ENCODE data around the gene TRPC3.
"Not testable (repeated sequence)": the region's sequence is repeated elsewhere in the genome, so short reads cannot be mapped to it uniquely, and the experiment has no call there.

The TRPC3 gene

DNA sequence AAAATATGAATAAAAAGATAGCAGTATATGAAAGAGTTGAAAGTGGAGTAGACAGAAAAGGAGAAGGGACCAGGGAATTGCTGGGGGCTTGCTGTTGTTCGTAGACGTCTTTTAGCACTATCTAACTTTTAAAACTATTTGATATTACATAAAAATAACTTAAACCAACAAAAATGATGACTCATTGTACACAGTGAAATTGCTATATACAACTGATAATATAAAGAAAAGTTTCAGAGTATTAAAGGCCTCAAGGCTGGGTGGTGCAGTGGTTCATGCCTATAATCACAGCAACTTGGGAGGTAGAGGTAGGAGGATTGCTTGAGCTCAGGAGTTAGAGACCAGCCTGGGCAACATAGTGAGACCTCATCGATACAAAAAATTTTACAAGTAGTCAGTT lies 5.2 kb downstream of the TRPC3 start:
- no peaks in the 10 kb centered on the region for H3K9me3 ChIP-seq (ENCODE audit: control insufficient read depth, insufficient read depth, low read depth, low read length)
- H3K27ac ChIP-seq (ENCODE audit: low read depth, low read length): no peak overlapping the region
- H3K4me1 ChIP-seq (ENCODE audit: control insufficient read depth, insufficient read depth, low read length): no peaks in the 10 kb centered on the region
- no peak overlapping the region for H3K9ac ChIP-seq (ENCODE audit: low read length)
- H3K27me3 ChIP-seq (ENCODE audit: control insufficient read depth, insufficient read depth, low read length): peaks cover 56% of the 10 kb centered on the region
- no peak overlapping the region for H3K4me3 ChIP-seq (ENCODE audit: low read depth, low read length)
- H3K36me3 ChIP-seq (ENCODE audit: control insufficient read depth, insufficient read depth, low read length): no peaks in the 10 kb centered on the region

DNA sequence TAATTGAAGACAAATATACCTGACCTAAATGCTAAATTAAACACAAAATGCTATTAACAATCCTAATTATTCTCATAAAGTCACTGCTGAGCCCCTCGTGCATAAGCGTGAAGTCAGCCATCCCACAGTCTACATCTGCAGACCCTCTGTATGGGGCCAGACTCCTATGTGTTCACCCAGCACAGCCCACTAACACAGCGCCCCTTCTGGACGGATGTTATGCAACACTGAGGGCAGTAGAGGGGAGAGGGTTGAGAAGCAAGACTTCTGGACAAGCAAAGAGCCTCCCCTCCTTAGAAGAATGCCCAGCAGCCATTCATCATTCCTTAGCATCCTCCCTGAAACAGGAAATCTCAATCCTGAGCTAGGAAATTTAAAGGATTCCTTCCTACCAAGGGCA lies 7.9 kb downstream of the TRPC3 start:
- Histone ChIP-seq H3K27me3 (ENCODE audit: control insufficient read depth, insufficient read depth, low read length) (peaks cover 29% of the 10 kb centered on the region), H3K9me3 (ENCODE audit: control insufficient read depth, insufficient read depth, low read depth, low read length) (no peaks in the 10 kb centered on the region), H3K27ac (ENCODE audit: low read depth, low read length) (no peak overlapping the region), H3K36me3 (ENCODE audit: control insufficient read depth, insufficient read depth, low read length) (no peaks in the 10 kb centered on the region), H3K9ac (ENCODE audit: low read length) (no peak overlapping the region), H3K4me1 (ENCODE audit: control insufficient read depth, insufficient read depth, low read length) (peaks cover 5% of the 10 kb centered on the region; the same call in 1 of the 2 replicates), H3K4me3 (ENCODE audit: low read depth, low read length) (no peak overlapping the region)

DNA sequence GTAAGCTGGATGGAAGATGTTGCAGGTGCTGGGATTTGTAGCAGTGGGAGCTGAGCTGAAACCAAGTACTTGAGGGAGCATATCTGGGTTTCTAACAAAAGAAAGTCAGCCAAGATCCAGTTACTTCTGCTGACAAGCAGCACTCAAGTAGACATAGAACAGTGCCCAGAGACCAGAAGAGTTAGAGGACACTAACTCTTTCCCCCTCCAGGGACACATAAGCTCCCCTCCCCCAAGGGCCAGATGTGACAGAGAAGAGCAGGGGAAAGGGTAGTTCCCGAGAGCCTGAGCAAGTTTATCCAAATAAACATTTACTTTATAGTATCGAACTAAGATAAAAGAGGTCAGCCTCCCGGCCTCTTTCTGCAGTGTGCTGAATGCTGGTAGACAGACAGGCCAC lies 12.2 kb downstream of the TRPC3 start:
- Histone ChIP-seq H3K9ac (ENCODE audit: low read length) (no peak overlapping the region), H3K4me1 (ENCODE audit: control insufficient read depth, insufficient read depth, low read length) (peaks cover 5% of the 10 kb centered on the region; the same call in 1 of the 2 replicates), H3K9me3 (ENCODE audit: control insufficient read depth, insufficient read depth, low read depth, low read length) (no peaks in the 10 kb centered on the region), H3K36me3 (ENCODE audit: control insufficient read depth, insufficient read depth, low read length) (no peaks in the 10 kb centered on the region), H3K27ac (ENCODE audit: low read depth, low read length) (no peak overlapping the region), H3K4me3 (ENCODE audit: low read depth, low read length) (no peak overlapping the region), H3K27me3 (ENCODE audit: control insufficient read depth, insufficient read depth, low read length) (no peaks in the 10 kb centered on the region)

DNA sequence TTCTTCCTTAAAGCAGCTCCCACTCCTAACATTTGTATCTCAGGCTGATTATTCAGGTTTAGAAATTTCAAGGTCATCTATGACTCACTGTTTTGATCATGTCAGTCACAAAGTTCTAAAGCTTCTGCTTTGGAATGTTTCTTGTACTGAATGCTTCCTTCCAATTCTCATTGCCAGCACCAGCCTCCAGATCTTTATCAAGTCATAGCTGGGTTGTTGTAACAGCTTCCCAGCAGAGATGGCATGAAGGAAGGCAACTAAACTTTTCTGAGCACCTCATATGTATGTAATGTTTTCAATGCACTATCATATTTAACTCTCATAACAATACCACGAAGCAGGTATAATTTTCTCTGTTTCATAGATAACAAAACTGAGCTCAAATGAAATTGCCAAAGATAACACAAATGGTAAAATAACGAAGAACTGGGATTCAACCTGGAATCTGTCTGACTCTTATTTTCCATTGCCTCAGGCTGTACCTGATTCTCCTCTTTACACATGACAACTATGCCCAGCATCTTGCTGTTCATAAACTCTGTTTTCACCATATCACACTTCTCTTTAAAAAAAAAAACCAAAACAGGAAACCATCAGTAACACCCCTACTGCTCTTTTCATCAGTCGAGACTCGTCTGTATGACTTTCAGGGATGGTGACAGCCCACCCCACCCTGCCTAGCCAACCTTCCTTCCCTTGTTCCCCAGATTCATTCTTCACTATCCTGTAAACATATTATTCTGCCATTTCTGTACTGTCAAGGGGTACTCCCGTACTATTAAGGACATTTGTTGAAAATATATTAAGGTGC lies 13.4 kb downstream of the TRPC3 start:
- H3K9me3 ChIP-seq (ENCODE audit: control insufficient read depth, insufficient read depth, low read depth, low read length): no peaks in the 10 kb centered on the region
- H3K4me1 ChIP-seq (ENCODE audit: control insufficient read depth, insufficient read depth, low read length): peaks cover 5% of the 10 kb centered on the region; the same call in 1 of the 2 replicates
- H3K27me3 ChIP-seq (ENCODE audit: control insufficient read depth, insufficient read depth, low read length): no peaks in the 10 kb centered on the region
- H3K36me3 ChIP-seq (ENCODE audit: control insufficient read depth, insufficient read depth, low read length): no peaks in the 10 kb centered on the region
- no peak overlapping the region for H3K27ac ChIP-seq (ENCODE audit: low read depth, low read length)
- no peak overlapping the region for H3K4me3 ChIP-seq (ENCODE audit: low read depth, low read length)
- H3K9ac ChIP-seq (ENCODE audit: low read length): no peak overlapping the region

DNA sequence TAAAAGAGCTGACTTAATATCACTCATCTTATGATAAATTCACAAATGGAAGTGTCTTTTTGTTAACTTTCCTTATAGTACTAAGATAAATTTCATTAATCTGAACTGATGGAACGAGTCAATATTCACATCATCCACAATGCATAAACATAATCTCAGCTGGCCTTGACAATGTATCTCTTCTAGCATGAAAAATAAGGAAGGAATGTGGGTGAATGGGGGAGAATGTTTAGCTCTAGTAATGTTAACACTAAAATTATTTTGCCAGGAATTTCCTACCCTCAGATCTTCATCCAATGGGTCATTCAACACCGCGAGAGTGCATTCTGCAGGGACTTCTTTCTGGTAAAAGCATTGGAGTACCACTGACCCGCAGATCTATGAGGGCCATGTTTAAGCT lies 15.8 kb downstream of the TRPC3 start:
- H3K9ac ChIP-seq (ENCODE audit: low read length): no peak overlapping the region
- no peak overlapping the region for H3K4me3 ChIP-seq (ENCODE audit: low read depth, low read length)
- no peaks in the 10 kb centered on the region for H3K9me3 ChIP-seq (ENCODE audit: control insufficient read depth, insufficient read depth, low read depth, low read length)

DNA sequence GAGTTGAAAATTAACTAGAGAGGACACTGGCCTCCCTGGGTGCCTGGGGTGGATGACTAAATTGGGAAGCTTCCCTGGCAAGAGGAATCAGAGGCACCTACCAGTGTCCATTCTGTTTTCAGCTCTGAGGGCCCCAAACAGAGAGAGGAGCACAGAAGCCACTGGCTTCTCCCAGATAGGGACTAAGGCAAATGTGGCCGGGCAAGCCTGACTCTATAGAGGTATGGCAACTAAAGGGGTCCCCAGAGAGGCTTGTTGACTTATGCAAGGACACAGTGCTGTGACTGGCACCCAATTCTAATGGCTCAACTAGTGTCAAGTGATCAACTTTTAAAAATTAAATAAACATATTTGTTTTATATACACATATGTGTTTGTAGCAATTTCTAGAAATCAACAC lies 17.2 kb downstream of the TRPC3 start:
- Histone ChIP-seq H3K27ac (ENCODE audit: low read depth, low read length) (no peak overlapping the region), H3K27me3 (ENCODE audit: control insufficient read depth, insufficient read depth, low read length) (no peaks in the 10 kb centered on the region), H3K36me3 (ENCODE audit: control insufficient read depth, insufficient read depth, low read length) (no peaks in the 10 kb centered on the region), H3K4me3 (ENCODE audit: low read depth, low read length) (no peak overlapping the region), H3K9ac (ENCODE audit: low read length) (no peak overlapping the region), H3K4me1 (ENCODE audit: control insufficient read depth, insufficient read depth, low read length) (peaks cover 3% of the 10 kb centered on the region; the same call in 1 of the 2 replicates), H3K9me3 (ENCODE audit: control insufficient read depth, insufficient read depth, low read depth, low read length) (no peaks in the 10 kb centered on the region)

More for the DNA sequence above, 15.8 kb downstream of the TRPC3 start:
- Histone ChIP-seq H3K27me3 (ENCODE audit: control insufficient read depth, insufficient read depth, low read length) (no peaks in the 10 kb centered on the region), H3K4me1 (ENCODE audit: control insufficient read depth, insufficient read depth, low read length) (peaks cover 5% of the 10 kb centered on the region; the same call in 1 of the 2 replicates), H3K27ac (ENCODE audit: low read depth, low read length) (no peak overlapping the region), H3K36me3 (ENCODE audit: control insufficient read depth, insufficient read depth, low read length) (no peaks in the 10 kb centered on the region)

DNA sequence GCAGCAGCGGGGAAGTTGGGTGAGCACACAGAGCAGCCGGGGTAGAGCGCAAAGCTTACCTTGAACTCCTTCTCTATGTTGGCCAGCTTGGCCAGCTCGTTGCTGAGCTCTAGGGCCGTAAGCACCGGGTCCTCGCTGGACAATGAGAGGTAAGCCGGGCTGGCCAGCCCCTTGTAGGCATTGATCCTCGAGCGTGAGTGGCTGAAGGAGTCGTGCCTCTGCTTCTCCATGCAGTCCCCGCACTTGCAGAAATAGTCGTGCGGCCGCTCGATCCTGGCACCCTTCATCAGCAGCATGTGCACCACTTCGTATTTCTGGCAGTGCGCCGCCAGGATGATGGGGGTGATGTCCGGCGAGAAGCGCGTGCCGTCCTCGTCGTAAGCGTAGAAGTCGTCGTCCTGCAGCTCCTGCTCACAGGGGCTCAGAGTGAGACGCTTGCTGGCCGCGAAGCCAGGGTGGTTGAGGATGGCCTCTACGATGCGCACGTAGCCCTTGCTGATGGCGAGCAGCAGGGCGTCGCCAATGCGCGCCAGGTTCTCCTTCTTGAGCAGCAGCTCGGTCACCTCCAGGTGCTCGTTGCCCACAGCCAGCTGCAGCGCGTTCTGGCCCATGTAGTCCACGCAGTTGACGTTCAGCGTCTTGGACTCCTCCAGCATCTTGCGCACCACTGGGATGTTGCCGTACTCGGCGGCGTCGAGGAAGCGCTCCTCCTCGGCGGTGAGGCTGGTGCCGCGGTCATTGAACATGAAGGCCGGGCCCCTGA lies 19.5 kb downstream of the TRPC3 start:
- H3K9me3 ChIP-seq (ENCODE audit: control insufficient read depth, insufficient read depth, low read depth, low read length): no peaks in the 10 kb centered on the region
- no peaks in the 10 kb centered on the region for H3K4me1 ChIP-seq (ENCODE audit: control insufficient read depth, insufficient read depth, low read length)

DNA sequence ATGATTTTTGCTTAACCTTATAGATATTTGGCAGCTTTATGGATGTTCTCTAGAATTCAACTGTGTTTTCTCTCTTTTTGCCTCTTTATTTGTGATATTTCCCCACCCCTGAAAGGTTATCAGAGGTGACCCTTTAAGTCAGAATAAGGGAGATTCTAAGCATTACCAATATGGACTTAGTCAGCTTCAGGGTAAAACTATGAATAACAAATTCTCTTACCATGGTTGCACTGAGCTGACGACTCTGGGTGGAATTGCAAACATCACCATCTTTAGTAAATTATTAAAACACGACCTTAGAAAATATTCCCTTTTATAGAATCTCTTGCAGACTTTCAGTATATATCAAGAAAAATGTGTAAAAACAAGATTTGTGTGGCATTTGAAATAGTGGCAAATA lies 21.6 kb downstream of the TRPC3 start:
- H3K36me3 ChIP-seq (ENCODE audit: control insufficient read depth, insufficient read depth, low read length): no peaks in the 10 kb centered on the region
- H3K4me3 ChIP-seq (ENCODE audit: low read depth, low read length): no peak overlapping the region
- H3K9me3 ChIP-seq (ENCODE audit: control insufficient read depth, insufficient read depth, low read depth, low read length): no peaks in the 10 kb centered on the region
- H3K27ac ChIP-seq (ENCODE audit: low read depth, low read length): no peak overlapping the region
- H3K27me3 ChIP-seq (ENCODE audit: control insufficient read depth, insufficient read depth, low read length): no peaks in the 10 kb centered on the region
- no peaks in the 10 kb centered on the region for H3K4me1 ChIP-seq (ENCODE audit: control insufficient read depth, insufficient read depth, low read length)
- H3K9ac ChIP-seq (ENCODE audit: low read length): no peak overlapping the region

More for the DNA sequence above, 19.5 kb downstream of the TRPC3 start:
- H3K9ac ChIP-seq (ENCODE audit: low read length): no peak overlapping the region
- no peak overlapping the region for H3K4me3 ChIP-seq (ENCODE audit: low read depth, low read length)
- H3K27me3 ChIP-seq (ENCODE audit: control insufficient read depth, insufficient read depth, low read length): no peaks in the 10 kb centered on the region
- H3K27ac ChIP-seq (ENCODE audit: low read depth, low read length): no peak overlapping the region
- no peaks in the 10 kb centered on the region for H3K36me3 ChIP-seq (ENCODE audit: control insufficient read depth, insufficient read depth, low read length)

DNA sequence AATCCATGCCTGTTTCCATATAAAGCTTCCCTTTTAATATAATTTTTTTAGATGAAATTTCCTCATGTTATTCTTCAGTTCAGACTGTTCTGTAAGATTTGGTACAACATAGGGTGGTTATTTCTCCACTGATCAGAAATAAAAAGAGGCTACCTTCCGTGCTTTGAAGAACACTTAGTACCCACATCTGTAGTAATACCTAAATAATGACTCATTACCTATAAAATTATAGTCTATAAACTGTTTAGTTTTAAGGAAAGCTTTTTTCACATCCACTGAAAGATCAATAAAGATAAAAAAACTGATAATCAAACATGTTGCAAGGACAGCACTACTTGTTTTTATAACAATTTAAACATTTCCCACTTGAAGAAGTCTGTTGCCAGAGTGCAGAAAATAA lies 23.9 kb downstream of the TRPC3 start:
- H3K27ac ChIP-seq (ENCODE audit: low read depth, low read length): no peak overlapping the region
- H3K4me3 ChIP-seq (ENCODE audit: low read depth, low read length): no peak overlapping the region
- H3K9me3 ChIP-seq (ENCODE audit: control insufficient read depth, insufficient read depth, low read depth, low read length): no peaks in the 10 kb centered on the region
- no peaks in the 10 kb centered on the region for H3K27me3 ChIP-seq (ENCODE audit: control insufficient read depth, insufficient read depth, low read length)
- H3K36me3 ChIP-seq (ENCODE audit: control insufficient read depth, insufficient read depth, low read length): no peaks in the 10 kb centered on the region
- no peak overlapping the region for H3K9ac ChIP-seq (ENCODE audit: low read length)
- no peaks in the 10 kb centered on the region for H3K4me1 ChIP-seq (ENCODE audit: control insufficient read depth, insufficient read depth, low read length)

DNA sequence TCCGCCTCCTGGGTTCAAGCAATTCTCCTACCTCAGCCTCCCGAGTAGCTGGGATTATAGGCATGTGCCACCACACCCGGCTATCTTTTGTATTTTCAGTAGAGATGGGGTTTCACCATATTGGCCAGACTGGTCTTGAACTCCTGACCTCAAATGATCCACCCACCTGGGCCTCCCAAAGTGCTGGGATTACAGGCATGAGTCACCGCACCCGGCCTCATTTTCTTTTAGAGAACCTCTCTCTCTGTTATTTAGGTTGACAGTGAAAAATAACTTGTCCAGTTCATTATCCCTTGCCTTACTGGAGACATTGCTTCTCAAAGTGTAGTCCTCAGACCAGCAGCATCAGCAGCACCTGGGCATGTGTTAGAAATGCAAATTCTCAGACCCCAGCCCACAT lies 25.4 kb downstream of the TRPC3 start:
- not testable (repeated sequence) for H3K27ac ChIP-seq (ENCODE audit: low read depth, low read length); H3K9me3 ChIP-seq (ENCODE audit: control insufficient read depth, insufficient read depth, low read depth, low read length); H3K27me3 ChIP-seq (ENCODE audit: control insufficient read depth, insufficient read depth, low read length); H3K9ac ChIP-seq (ENCODE audit: low read length); H3K4me1 ChIP-seq (ENCODE audit: control insufficient read depth, insufficient read depth, low read length); H3K36me3 ChIP-seq (ENCODE audit: control insufficient read depth, insufficient read depth, low read length); H3K4me3 ChIP-seq (ENCODE audit: low read depth, low read length)

DNA sequence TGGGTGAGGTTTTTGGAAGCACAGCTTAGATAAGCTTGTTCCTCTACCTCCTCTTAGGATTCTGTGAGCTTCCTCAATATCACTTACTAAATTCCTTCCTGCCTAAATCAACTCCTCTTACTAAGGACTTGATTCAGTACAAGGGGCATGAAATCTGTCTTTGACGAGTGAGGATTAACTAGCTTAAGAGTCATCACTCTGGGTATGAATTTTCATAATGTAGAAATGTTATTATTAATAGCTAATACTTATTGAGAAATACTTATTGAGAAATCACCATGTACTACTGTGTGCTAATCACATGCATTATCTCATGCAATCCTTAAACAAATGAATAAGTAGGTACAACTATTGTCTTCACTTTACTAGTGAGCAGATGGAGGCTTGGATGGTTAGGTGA lies 28.6 kb downstream of the TRPC3 start:
- Histone ChIP-seq H3K4me3 (ENCODE audit: low read depth, low read length) (no peak overlapping the region), H3K36me3 (ENCODE audit: control insufficient read depth, insufficient read depth, low read length) (no peaks in the 10 kb centered on the region), H3K4me1 (ENCODE audit: control insufficient read depth, insufficient read depth, low read length) (no peaks in the 10 kb centered on the region), H3K27ac (ENCODE audit: low read depth, low read length) (no peak overlapping the region), H3K9ac (ENCODE audit: low read length) (no peak overlapping the region), H3K27me3 (ENCODE audit: control insufficient read depth, insufficient read depth, low read length) (no peaks in the 10 kb centered on the region), H3K9me3 (ENCODE audit: control insufficient read depth, insufficient read depth, low read depth, low read length) (no peaks in the 10 kb centered on the region)

All from HUES6 (cell line).